ENCODE results near the gene STEAP3. TPM values are rescaled to one million over a fixed set of nuclear protein-coding genes. Genes with fewer than 3 reads are reported as not detected.
A peak's percentile ranks its signal among the peaks of the same experiment; 100 is the strongest.

Gene STEAP3
- total RNA-seq, 1 donor from 2014 or later, result 120 TPM

DNA sequence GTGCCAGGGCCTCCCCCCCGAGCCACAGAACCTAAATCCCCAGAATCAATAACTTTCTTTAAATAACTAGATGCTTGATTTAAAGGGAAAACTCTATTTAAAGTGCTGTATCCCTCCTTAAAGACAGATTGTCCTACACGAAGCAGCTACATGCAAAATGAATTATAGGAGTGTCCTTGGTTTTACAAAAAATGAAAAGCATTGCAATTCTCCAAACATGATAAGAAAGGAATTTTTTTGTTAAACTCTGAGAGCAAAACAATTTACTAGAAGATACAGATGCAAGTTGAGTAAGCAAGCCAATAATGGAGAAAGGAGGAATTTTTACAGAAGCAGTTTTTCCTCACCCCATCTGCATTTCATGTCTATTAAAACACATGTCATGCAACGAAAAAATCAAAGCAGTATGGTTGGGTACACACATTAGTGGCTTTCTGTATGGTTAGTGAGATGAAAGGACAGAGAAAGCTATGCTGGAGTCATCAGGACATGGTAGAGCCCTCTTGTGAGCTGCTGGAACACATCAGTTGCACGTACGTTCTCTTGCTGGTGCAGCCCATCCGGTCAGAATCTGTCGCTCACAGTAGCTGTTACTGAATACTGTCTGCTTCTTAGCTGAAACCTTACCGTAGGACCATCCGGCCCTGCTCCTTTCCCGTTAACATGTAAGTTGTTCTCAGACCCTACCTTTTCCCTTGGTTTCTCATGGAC is 25.9 kb upstream of the STEAP3 start:
- DNase-seq (ENCODE audit: low spot score) (no peak), ATAC-seq (no peak)

GRCh38 chr2:119198240-119198840 is 25.3 kb upstream of the STEAP3 start:
- no peak for DNase-seq (ENCODE audit: low spot score)
- ATAC-seq, result no peak

DNA sequence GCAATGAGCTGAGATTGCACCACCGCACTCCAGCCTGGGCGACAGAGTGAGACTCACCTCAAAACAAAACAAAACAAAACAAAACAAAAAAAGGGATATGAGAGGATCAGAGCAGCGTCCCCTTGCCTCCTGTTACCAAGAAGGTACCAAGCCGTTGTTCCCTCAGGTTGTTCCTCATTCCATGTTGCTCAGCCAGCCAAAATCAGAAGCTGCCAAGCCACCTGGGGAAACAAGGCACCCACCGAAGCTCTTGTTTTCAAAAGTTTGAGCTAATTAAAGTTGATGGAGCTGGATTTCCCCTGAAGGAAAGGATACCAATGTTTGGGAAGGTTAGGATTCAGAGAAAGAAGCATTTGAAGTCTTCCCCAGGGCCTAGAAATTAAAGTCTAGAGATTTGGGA is 21.8 kb upstream of the STEAP3 start:
- ATAC-seq (no peak), DNase-seq (ENCODE audit: low spot score) (no peak)

GRCh38 chr2:119202610-119203310 is 20.9 kb upstream of the STEAP3 start:
- DNase-seq (ENCODE audit: low spot score), result no peak
- ATAC-seq, result no peak

GRCh38 chr2:119204525-119204924 is 19.1 kb upstream of the STEAP3 start:
- ATAC-seq, result no peak

DNA sequence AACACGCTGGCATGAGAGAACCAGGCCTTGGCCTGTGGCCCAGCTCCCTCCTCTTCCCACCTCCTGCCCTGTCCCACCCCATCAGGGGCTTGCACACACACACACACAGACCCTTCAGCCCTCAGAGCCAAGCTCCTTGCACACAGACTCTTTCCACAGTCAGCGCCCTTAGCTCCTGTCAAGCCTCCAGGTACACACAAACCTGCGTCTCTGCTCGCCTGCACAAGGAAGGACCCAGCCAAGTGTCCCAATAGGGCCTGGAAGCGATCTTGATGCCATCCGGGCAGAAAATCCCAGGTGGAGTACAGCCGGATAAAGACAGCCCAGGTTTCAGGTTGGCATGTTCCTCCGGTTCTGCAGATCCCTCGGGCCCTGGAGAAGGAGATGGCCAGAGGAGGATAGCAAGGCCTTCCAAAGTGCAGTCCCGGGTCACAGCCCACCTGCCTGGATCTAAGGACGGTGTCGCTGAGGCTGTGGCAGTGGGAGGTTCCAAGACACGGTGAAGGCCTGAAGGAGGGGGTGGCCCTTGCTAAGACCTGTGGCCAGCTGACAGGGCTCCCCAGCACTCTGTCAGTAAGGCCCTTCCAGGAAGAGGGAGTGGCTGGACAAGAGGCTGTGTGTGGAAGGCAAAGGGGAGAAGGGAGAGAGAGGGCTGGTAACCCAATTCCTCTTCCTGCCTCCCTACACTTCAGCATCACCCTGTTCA is 18.5 kb upstream of the STEAP3 start:
- ATAC-seq (no peak), DNase-seq (ENCODE audit: low spot score) (no peak)

More at GRCh38 chr2:119204525-119204924, 19.1 kb upstream of the STEAP3 start:
- DNase-seq (ENCODE audit: low spot score), result no peak

DNA sequence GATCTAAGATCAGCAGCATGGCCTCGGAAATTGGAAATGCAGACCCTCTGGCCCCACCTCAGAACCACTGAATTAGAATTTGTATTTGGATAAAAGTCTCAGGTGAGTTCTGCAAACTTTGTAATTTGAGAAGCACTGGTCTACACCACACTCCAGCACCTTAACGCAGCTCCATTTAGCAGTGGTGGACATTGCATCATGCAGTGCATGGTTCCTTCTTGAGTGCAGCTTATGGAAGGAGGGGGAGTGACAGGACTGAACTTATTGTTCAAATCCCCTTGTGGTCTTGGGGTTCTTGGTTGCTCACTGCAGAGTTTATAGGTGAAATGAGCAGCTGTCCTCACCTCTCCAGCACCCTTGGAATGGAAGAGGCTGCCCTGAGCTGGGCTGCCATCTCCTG is 17.4 kb upstream of the STEAP3 start:
- ATAC-seq, result no peak
- no peak for DNase-seq (ENCODE audit: low spot score)

GRCh38 chr2:119207447-119207846 is 16.2 kb upstream of the STEAP3 start:
- DNase-seq (ENCODE audit: low spot score), result peak; percentile 67
- peak; percentile 87 for ATAC-seq

DNA sequence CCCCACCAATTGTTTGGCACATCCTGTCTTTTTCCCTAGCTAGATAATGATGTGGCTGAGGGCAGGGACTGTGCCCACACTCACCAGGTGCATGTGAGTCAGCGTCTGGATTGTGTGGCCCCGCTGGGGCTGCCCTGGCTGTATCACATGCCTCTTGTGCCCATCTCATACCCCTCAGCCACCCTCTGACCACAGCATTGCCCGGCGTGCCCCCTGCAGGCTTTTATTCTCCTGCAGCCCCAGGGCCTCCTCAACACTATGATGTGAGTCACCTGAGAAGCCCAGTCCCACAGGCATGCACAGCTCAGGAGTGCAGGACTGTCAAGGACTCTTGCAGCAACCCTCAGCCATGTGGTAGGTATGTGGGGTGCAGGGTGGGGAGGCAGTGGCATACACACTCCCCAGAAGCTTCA is 14.8 kb upstream of the STEAP3 start:
- ATAC-seq (peak; percentile 27), DNase-seq (ENCODE audit: low spot score) (no peak)

GRCh38 chr2:119212139-119212800 is 11.4 kb upstream of the STEAP3 start:
- DNase-seq (ENCODE audit: low spot score), result no peak
- peak; percentile 64 for ATAC-seq

DNA sequence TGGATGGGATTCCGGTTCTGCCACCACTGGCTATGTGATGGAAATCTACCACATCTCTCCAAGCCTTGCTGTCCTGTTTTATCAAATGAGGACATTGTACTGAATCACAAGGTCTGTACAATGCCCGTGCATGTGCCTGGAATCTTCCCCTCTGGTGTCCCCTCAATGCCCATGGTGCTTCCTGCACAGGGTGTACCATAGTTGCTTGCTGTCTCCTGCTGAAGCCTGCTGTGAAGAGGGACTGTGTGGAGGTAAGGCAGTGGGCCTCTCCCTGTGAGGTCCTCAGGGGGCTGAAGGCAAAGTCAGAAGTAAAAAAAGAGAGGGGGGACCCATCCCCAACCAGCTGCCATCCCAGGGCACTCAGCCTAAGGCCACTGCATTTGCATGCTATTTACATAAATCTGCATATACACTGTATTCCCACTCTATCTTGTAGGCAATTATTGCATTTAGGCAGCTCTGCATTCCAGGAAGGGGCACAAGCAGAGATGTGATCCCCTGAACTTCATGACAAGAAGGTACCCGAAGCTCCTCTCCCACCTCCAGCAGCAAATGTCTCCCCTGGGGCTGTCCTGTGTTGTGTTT is 9.1 kb upstream of the STEAP3 start:
- DNase-seq (ENCODE audit: low spot score), result no peak
- ATAC-seq, result no peak

DNA sequence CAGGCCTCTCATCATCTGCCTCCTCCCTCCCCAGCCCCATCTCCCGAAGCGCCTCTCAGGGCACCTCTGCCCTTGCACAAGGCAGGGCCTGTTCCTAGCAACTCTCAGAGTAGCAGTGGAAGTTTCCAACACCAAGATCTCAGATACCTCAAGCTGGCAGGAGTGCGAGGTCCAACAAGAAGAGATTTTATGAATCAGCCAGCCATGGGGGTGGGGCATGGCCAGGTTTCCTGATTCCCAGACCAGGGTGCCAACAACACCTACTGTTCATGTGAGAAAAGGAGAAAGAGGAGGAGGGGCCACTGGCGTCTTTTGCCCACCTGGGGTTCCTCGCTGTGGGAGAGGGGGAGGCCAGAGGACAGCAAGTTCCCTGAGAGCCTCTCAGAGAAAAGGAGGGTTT is 6.6 kb upstream of the STEAP3 start:
- DNase-seq (ENCODE audit: low spot score) (no peak), ATAC-seq (no peak)

DNA sequence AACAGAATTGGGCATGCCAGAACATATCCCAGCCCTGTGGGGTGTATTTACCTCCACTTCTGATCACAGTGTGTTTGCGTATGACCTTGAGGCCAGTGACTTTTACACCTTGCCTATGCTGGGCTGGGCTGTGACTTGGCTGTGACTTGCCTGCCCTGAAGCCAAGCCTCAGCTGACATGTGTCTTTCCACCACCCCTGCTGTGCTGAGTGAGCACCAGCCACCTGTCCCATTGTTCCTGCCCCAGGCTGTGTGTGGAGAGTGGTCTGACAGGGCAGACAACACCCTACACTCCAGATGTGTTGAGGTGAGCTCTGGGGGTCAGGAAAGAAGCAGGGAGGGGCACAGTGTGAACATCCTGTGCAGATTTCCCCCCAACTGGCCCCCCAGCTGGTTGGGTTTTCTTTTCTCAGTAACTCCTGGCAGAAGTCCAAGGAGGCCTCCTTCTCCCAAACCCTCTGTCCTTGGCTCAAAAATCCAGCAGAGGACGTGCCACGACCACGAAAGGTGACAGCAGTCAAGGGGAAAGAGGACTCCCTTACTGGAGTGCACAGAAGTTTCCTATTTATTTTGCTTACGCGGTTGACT is 5.1 kb upstream of the STEAP3 start:
- peak; percentile 80 for DNase-seq (ENCODE audit: low spot score)
- peak; percentile 64 for ATAC-seq

DNA sequence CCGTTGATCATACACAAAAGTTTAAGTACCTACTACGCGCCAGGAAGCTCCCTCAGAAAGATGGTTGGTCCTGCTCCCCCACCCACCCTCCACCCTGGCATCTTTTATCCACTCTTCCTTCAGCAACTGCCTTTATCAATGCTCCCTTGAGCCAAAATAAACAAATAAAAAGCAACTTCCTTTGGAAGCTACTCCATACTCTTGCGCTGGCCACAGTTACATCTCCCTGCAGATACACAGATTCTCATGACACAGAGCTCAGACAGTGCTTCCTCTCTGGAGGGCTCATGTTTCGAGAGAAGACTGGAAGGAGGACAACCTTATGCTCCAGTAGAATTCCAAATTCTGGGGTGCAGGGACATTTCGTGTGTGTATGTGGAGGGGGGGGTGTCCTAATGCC is 3.8 kb upstream of the STEAP3 start:
- ATAC-seq (no peak), DNase-seq (ENCODE audit: low spot score) (no peak)

GRCh38 chr2:119220720-119221301 is 2.8 kb upstream of the STEAP3 start:
- ATAC-seq (no peak), DNase-seq (ENCODE audit: low spot score) (no peak)

DNA sequence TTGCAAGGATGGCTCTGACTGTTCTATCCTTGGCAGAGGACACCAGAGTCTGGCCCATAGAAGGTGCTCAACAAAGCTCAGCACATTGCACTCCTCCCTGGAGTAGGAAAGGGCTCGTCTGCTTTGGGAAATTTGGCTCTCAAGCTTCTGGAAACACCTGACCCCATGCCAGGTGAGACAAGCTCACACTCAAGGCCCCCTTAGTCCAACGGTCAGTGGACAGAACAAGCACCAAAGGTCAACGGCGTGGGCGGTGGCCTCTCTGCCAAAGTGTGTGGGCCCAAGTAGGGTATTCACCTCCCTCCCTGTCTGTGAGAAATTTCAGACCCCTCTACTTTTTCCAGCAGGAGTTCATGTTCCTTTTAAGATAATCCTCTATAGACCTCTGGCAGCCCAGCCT is 2.0 kb upstream of the STEAP3 start:
- peak; percentile 24 for ATAC-seq

DNA sequence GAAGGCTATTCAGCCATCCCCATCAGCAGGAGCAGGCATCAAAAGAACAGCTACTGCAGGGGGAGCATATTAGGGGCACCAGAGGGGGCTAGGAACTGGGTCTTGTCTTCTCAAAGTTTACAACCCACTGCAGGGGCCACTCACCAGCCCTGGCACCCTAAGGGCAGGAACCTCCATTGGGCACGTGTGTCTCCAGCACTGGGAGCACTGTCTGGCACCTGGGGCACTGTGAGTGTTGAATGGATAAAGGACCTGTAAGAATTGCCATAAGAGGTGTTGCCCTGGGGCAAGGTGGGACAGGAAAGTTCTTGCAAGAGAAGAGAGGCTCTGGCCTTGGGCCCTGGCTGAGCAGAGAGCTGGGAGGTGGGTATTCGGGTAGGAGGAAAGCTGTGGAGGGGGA is 1.4 kb upstream of the STEAP3 start:
- ATAC-seq (no peak), DNase-seq (ENCODE audit: low spot score) (no peak)

More for the DNA sequence above, 2.0 kb upstream of the STEAP3 start:
- peak; percentile 90 for DNase-seq (ENCODE audit: low spot score)

DNA sequence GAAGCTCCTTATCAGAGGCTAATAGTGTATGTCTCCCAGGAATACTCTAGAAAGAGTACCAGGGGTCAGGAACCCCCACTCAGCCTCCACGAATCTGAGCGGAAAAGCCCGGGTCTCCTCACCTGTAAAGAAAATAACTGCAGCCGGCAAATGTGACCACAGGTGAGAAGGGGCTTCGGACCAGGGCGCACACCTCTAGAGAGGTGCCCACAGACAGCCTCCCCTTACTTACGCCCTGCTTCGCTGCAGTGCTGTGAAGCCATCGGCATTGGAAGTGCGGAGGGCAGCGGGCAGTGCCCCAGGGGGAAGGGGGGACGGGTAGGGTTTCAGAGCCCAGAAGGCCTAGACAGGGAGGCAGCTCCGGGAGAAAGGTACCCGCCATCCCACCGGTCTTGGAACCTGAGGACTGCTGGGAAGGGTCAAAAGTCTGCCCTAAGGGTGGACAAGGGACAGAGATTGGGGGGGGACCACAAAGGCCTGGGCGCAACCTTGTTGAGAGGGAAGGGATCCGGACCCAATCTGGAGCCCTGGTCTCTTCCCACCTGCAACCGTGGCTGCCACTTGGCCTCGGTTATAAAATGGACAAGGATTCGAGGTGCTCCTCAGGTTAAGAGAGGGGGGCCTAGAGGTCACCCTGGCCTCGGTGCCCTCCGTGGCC is 642 bp upstream of the STEAP3 start:
- no peak for DNase-seq (ENCODE audit: low spot score)
- peak; percentile 0 for ATAC-seq

DNA sequence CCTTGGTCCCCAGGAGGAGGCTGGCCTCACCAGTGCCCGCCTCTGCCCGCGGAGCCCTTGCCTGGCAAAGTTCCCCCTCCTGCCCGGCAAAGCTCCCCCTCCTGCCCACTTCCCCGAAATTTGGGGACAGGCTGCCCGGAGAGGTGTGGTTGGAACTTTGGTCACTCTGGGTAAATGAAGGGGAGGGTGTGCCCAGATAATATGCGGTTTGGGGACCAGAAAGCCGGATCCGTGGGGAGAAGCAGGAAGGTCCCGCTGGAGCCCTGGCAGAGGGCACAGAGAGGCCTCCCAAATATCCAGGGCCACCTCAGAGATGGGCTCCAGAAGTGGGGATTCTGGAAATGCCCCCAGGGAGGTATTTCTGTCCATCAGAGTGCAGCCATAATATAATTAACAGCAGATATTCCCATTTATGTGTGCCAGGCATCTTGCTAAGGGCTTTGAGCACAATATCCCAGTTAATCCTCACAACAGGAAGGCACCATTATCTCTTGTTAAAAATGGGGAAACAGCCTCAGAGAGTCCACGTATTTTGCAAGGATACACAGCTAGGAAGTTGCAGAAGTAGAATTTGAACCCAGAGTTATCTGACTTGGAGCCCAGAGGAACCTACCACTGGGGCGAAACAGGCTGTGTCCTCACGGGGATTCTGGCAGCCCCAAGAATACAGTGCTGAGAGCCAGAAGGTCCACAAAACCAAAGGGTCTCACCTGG is 914 bp downstream of the STEAP3 start:
- no peak for ATAC-seq
- peak; percentile 80 for DNase-seq (ENCODE audit: low spot score)

All from left lobe of liver (tissue), 2 donors.